Endothelial cell of umbilical vein (primary cell): Measurements from ENCODE around the gene DAPK3. TPM values are rescaled to one million over a fixed set of nuclear protein-coding genes. Genes with fewer than 3 reads are reported as not detected.

Experiments
- BruUV-seq: library from RNA; stranded (reverse); fragments of 400-500 nt; replicated peaks from 2 replicates; lab custom pipeline; 2021; lab: Mats Ljungman, UMichigan
- CTCF ChIA-PET: fragments of 300-600, 350-600 bp; sonication (Branson Sonifier 250); formaldehyde crosslinking; loops from one replicate; lab custom pipeline; 2021; ENCODE audit warnings: antibody characterized with exemption, inconsistent platforms; lab: Charles Lee
- POLR2A ChIA-PET: fragments of 300-600, 350-600 bp; sonication (Branson Sonifier 250); formaldehyde crosslinking; loops from one replicate; lab custom pipeline; 2021; ENCODE audit warnings: antibody characterized with exemption, inconsistent platforms; lab: Charles Lee
- DNase-seq: peaks from one replicate; pipeline ENCODE4 v3.0.0-alpha.2; 2011; ENCODE audit warnings: low read depth, low spot score
- FAIRE-seq: peaks from 2 replicates; lab custom pipeline; 2011; peaks lifted over from hg19 to GRCh38; lab: Jason Lieb, UNC
- H2AFZ ChIP-seq: 2 replicates; pipeline ENCODE4 v1.6.0; 2012; ENCODE audit warnings: low read depth, low read length, control low read depth, inconsistent platforms
- H3K27ac ChIP-seq: 2 replicates; pipeline ENCODE4 v1.5.1; 2011; ENCODE audit warnings: low read depth, mild to moderate bottlenecking, control low read depth, low read length, moderate library complexity; ENCODE audit not compliant: insufficient read depth
- H3K27me3 ChIP-seq, 2 experiments: 2 replicates each; pipeline versions ENCODE4 v1.6.0 to v1.6.1; 2011; ENCODE audit warnings: low read length in 2 of 2, mixed read lengths in 1 of 2; ENCODE audit not compliant: control insufficient read depth in 2 of 2, insufficient read depth in 2 of 2
- H3K36me3 ChIP-seq, 2 experiments: 2 replicates in 1 of 2; 3 replicates in 1 of 2; pipeline ENCODE4 v1.5.1; 2011; ENCODE audit warnings: low read length in 2 of 2, mild to moderate bottlenecking in 1 of 2, moderate library complexity in 1 of 2; ENCODE audit not compliant: control insufficient read depth in 2 of 2, insufficient read depth in 2 of 2; ENCODE audit errors: extremely low read depth in 1 of 2
- H3K4me1 ChIP-seq: 3 replicates; pipeline ENCODE4 v1.5.1; 2011; ENCODE audit warnings: mild to moderate bottlenecking, low read length; ENCODE audit not compliant: control insufficient read depth, insufficient read depth; ENCODE audit errors: extremely low read depth
- H3K4me2 ChIP-seq: 2 replicates; pipeline ENCODE4 v1.6.1; 2011; ENCODE audit warnings: low read length, control low read depth, mixed read lengths; ENCODE audit not compliant: insufficient read depth
- H3K4me3 ChIP-seq, 3 experiments: fragments of 200-600 bp in 1 of 3; sonication (generic), shearing (Covaris generic) in 1 of 3; replicated peaks in 1 of 3; 2 replicates each; pipeline ENCODE4 v1.5.1; 2011 to 2016; ENCODE audit warnings: control low read depth in 3 of 3, low read length in 3 of 3, mild to moderate bottlenecking in 2 of 3, inconsistent platforms in 1 of 3, low read depth in 1 of 3, moderate library complexity in 1 of 3; ENCODE audit not compliant: insufficient read depth in 1 of 3
- H3K79me2 ChIP-seq: 2 replicates; pipeline ENCODE4 v1.6.0; 2012; ENCODE audit warnings: low read length, inconsistent platforms; ENCODE audit not compliant: control insufficient read depth, insufficient read depth
- H3K9ac ChIP-seq: replicated peaks from 2 replicates; pipeline ENCODE3; 2011; ENCODE audit warnings: low read length, control low read depth; ENCODE audit not compliant: insufficient read depth; ENCODE audit errors: extremely low read depth
- H3K9me1 ChIP-seq: replicated peaks from 3 replicates; pipeline ENCODE4 v1.6.0; 2011; ENCODE audit warnings: mild to moderate bottlenecking, low read length; ENCODE audit not compliant: control insufficient read depth, insufficient read depth; ENCODE audit errors: extremely low read depth
- H3K9me3 ChIP-seq: replicated peaks from 2 replicates; pipeline ENCODE4 v1.5.1; 2012; ENCODE audit warnings: low read length, inconsistent platforms; ENCODE audit not compliant: control insufficient read depth, insufficient read depth
- H4K20me1 ChIP-seq: replicated peaks from 2 replicates; pipeline ENCODE3; 2011; ENCODE audit warnings: mild to moderate bottlenecking, low read length; ENCODE audit not compliant: control insufficient read depth, insufficient read depth; ENCODE audit errors: extremely low read depth
- EZH2 ChIP-seq: IDR thresholded peaks from 2 replicates; pipeline ENCODE4 v1.6.1; 2012; ENCODE audit warnings: borderline replicate concordance, low read depth, mild to moderate bottlenecking, moderate library complexity, low read length, inconsistent platforms; ENCODE audit not compliant: severe bottlenecking
- FOS ChIP-seq: IDR thresholded peaks from 2 replicates; pipeline ENCODE4 v1.6.1; 2011; ENCODE audit warnings: mild to moderate bottlenecking, low read length, moderate library complexity, borderline replicate concordance; ENCODE audit not compliant: insufficient read depth
- GATA2 ChIP-seq: IDR thresholded peaks from 2 replicates; pipeline ENCODE4 v1.7.0; 2011; ENCODE audit warnings: low read depth, mild to moderate bottlenecking, moderate library complexity, mixed read lengths, low read length; ENCODE audit not compliant: insufficient read length, insufficient read depth
- JUN ChIP-seq: IDR thresholded peaks from 2 replicates; pipeline ENCODE4 v1.6.1; 2011; ENCODE audit warnings: borderline replicate concordance, low read depth; ENCODE audit not compliant: insufficient read length, insufficient read depth
- MYC ChIP-seq: IDR thresholded peaks from one replicate; pipeline ENCODE4 v1.6.1; 2011; ENCODE audit warnings: mild to moderate bottlenecking, low read depth, low read length
- POLR2A ChIP-seq: IDR thresholded peaks from 2 replicates; pipeline ENCODE4 v1.6.1; 2012; ENCODE audit warnings: low read depth, mild to moderate bottlenecking, control low read depth, low read length
- POLR2AphosphoS5 ChIP-seq: IDR thresholded peaks from 2 replicates; pipeline ENCODE4 v1.6.1; 2012; ENCODE audit warnings: low read depth, mild to moderate bottlenecking, control low read depth, low read length, moderate library complexity; ENCODE audit not compliant: insufficient read depth
- dilution Hi-C: fragments of 300-500 bp; cut with MboI; formaldehyde crosslinking; loops from one replicate; pipeline ENCODE4 v1.15.0; 2019; ENCODE audit warnings: low sequenced_read_pairs; ENCODE audit not compliant: extremely low pct_ligation_motif_present
- intact Hi-C: fragments of 100-400 bp; cut with micrococcal nuclease; formaldehyde crosslinking; loops from one replicate; pipeline ENCODE4 v1.10.0; 2022
- polyA plus RNA-seq, 4 experiments: library from polyadenylated mRNA; depleted of rRNA in 3 of 4; stranded (reverse) in 3 of 4; unstranded in 1 of 4; fragments of >200 nt; gene quantifications; 2 replicates each; pipeline versions ENCODE4 v1.2.1 to v1.2.3, GENCODE V29; 2011 to 2012; ENCODE audit warnings: missing spikeins in 1 of 4
- total RNA-seq: library from RNA; stranded (reverse); gene quantifications from 2 replicates; pipeline ENCODE4 v1.2.3, GENCODE V29; 2021
- TF ChIP-seq, protein P1 (sequence below), 2 donors: IDR thresholded peaks; 1 replicate in 1 of 2; 2 replicates in 1 of 2; pipeline ENCODE4 v1.5.1; 2011; ENCODE audit warnings: low read length in 2 of 2, mild to moderate bottlenecking in 2 of 2, moderate library complexity in 2 of 2, control low read depth in 1 of 2, inconsistent platforms in 1 of 2, low read depth in 1 of 2; ENCODE audit not compliant: insufficient read depth in 1 of 2; ENCODE audit errors: extremely low read depth in 1 of 2
- TF ChIP-seq, protein P2 (sequence below): IDR thresholded peaks from 2 replicates; pipeline ENCODE4 v1.6.1; 2011; ENCODE audit not compliant: insufficient read depth, insufficient read length

Gene DAPK3
- total and polyA plus RNA-seq, 2 donors (not counting 3 experiments of a cell fraction or from before 2014, with no cell fraction given) = 157 to 175 TPM

DNA sequence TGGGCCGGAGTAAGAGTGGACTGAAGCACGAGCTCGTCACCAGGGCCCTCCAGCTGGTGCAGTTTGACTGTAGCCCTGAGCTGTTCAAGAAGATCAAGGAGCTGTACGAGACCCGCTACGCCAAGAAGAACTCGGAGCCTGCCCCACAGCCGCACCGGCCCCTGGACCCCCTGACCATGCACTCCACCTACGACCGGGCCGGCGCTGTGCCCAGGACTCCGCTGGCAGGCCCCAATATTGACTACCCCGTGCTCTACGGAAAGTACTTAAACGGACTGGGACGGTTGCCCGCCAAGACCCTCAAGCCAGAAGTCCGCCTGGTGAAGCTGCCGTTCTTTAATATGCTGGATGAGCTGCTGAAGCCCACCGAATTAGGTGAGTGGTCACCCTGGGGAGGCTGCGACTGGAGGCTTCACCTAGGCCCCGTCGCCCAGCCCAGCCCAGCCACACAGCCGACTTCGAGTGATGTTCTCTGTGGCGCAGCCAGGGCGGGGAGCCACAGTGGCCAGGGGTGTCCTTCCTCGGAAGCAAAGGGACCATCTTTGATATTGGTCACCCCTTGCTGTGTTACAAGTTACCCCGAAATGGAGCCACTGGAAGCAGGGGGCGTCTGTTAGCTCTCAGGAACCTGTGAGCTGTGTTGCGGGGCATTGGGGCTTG is 42.2 kb upstream of the DAPK3 start:
- DNase-seq (no peak), FAIRE-seq (no peak)
- H2AFZ ChIP-seq = no peak overlapping the region
- H3K79me2 ChIP-seq = peaks cover 40% of the 10 kb centered on the region
- POLR2A ChIA-PET = no interaction called here
- no peaks in the 10 kb centered on the region for H3K9me3 ChIP-seq
- H3K27me3 ChIP-seq = no peaks in the 10 kb centered on the region
- H3K9ac ChIP-seq = no peak overlapping the region
- H3K36me3 ChIP-seq = peaks cover 2 to 39% of the 10 kb centered on the region in 2 experiments
- no peak overlapping the region for H3K27ac ChIP-seq
- intact Hi-C loops (no loop called here), dilution Hi-C loops (no loop called here)
- CTCF ChIA-PET = no interaction called here
- no peak overlapping the region for H3K4me3 ChIP-seq
- H4K20me1 ChIP-seq = no peaks in the 10 kb centered on the region
- no peaks in the 10 kb centered on the region for H3K9me1 ChIP-seq
- TF ChIP-seq POLR2A (no peak), GATA2 (no peak), FOS (no peak), POLR2AphosphoS5 (no peak), MYC (no peak), EZH2 (no peak), JUN (no peak)
- TF ChIP-seq, protein P1, sequence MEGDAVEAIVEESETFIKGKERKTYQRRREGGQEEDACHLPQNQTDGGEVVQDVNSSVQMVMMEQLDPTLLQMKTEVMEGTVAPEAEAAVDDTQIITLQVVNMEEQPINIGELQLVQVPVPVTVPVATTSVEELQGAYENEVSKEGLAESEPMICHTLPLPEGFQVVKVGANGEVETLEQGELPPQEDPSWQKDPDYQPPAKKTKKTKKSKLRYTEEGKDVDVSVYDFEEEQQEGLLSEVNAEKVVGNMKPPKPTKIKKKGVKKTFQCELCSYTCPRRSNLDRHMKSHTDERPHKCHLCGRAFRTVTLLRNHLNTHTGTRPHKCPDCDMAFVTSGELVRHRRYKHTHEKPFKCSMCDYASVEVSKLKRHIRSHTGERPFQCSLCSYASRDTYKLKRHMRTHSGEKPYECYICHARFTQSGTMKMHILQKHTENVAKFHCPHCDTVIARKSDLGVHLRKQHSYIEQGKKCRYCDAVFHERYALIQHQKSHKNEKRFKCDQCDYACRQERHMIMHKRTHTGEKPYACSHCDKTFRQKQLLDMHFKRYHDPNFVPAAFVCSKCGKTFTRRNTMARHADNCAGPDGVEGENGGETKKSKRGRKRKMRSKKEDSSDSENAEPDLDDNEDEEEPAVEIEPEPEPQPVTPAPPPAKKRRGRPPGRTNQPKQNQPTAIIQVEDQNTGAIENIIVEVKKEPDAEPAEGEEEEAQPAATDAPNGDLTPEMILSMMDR (IDR thresholded peaks at IDR 0.05; ENCODE audit: extremely low read depth in 1 of 2, insufficient read depth in 1 of 2, low read depth in 1 of 2, low read length in 2 of 2) = no peak
- TF ChIP-seq, protein P2, sequence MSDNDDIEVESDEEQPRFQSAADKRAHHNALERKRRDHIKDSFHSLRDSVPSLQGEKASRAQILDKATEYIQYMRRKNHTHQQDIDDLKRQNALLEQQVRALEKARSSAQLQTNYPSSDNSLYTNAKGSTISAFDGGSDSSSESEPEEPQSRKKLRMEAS = no peak
- no TSS peak for BruUV-seq
- no peak overlapping the region for H3K4me2 ChIP-seq
- peaks cover 7% of the 10 kb centered on the region for H3K4me1 ChIP-seq
